ENCODE measurements around the gene RXRG.
A peak's percentile ranks its signal among the peaks of the same experiment; 100 is the strongest.

RXRG gene

GRCh38 chr1:165365341-165365740 is 79.6 kb downstream of the RXRG start:
- DNase-seq: no peak

GRCh38 chr1:165364568-165365133 is 80.3 kb downstream of the RXRG start:
- DNase-seq: no peak

GRCh38 chr1:165356876-165357275 is 88.0 kb downstream of the RXRG start:
- DNase-seq: no peak

DNA sequence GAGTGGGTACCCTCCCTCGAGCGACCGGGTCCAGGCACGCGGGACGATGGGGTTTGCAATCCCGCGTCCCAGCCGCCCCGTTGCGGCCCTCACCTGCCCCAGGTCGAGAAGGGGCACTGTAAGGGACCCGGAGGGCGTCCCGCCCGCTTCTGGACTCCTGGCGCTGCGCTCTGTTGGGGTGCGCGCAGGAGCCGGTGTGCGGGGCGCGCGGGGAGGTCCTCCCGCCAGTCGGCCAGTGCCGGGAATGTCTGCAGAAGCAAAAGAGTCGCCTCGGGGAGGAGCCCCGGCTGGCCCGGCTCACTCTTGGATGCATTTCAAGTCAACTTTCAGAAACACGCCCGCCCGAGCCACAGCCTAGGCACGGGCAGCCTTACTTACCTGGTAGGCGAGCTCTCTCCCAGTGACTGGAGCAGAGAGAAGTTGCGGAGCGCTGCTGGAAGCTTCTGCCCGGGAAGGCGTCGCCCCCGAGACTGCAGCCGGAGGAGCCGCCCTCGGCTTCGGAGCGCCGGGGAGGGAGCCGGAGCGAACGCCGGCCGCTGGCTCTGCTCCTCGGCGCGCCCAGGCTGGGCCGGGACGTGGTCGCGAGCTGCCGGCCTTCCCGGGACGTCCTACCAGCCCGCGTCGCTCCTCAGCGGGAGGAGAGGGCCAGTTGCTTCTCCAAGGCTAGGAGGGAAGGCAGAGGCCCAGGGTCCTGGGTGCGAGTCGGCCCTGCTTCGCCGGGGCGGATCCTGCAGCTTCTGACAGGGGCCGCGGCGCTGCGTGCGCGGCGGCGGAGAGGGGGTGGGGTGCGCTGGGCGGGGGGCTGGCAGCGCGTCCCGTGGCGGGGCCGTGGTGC is 88.7 kb downstream of the RXRG start, which contains the start of gene LMX1A:
Gene LMX1A, minus strand, starts transcription at position 739 of the 835 bp plus-strand sequence. CDS start 1,156 bp downstream, outside the sequence.
- DNase-seq: peak; percentile 58

DNA sequence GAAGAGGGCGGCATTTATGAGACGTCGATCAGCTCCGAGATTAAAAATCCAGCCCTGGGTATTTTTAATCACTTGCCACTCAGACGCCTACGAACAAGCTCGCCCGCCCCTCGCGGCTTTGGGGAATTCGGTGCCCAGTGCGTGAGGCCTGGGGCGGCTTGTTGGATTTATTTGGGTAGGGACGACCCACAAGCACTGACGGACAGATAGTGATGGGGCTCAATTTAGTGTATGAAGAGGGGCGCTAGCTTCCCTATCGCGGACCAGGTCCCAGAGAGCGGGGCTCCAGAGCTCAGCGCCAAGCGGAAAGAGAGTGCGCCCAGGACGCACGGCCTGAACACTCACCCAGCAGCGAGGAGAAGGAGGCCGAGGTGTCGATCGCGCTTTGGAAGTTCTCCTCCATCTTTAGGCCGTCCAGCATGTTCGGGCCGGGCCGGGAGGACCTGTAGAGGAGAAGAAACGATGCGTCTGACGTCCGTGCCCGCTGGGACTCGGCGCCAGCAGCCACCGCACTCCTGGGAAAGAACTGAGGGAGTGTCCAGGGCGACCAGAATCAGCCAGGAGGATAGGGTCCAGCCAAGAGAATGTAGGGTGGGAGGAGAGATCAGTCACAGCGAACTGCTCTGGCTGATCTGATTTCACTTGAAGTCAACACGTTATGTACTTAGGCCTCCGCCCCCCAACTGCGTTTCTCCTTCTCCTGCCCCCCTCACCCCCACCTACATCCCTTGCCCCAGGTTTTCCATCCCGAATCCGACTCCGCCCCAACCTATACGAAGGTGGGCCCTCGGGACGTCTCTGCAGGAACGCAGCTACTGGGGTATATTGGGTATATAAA is 89.6 kb downstream of the RXRG start:
- DNase-seq: peak; percentile 59

- DNase-seq: peak; percentile 59
Observed at GRCh38 chr1:165354739-165355138, 90.2 kb downstream of the RXRG start.

DNA sequence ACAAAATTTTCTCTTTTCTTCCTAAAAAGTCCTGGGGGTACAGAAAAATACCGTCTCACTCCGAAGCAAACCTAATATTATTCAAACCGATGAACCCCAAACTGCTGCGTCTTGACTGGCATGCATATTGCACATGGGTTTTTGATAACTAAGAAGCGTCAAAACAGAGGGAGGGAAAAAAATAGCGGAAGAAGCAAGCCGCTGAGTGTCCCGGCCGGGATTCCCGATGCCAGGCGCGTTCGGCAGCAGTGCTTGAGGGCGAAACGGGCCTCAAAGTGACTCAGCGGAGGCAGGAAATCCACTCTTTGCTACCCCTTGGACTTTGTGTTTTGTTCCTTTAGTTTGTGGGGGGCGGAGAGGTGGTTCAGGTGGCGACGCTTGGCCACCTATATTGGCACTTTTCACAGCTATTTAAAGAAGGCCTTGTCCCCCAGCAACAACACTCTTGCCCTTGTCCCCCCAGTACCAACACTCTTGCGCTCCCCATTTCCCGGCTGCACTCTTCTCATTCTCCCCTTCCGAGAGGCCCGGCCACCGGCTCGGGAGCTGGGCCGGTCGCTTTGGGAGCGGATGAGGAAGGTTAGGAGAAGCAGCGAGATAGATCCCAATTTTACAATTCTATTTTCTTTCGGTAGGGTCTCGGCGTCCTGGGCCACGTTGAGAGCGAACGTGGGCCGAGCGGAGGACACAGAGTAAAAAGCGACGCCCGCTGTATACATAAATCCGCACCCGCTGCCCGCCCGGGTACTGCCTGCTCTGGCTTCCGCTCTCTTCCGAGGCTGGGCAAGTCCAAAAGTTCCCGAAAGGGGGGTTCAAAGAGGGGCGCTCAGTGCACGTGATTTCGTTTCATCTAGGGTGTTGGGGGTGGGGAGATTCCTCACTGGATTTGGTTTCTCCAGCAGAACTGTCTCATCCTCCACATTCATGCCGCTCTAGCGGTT is 90.9 kb downstream of the RXRG start:
- peak; percentile 73 for DNase-seq

DNA sequence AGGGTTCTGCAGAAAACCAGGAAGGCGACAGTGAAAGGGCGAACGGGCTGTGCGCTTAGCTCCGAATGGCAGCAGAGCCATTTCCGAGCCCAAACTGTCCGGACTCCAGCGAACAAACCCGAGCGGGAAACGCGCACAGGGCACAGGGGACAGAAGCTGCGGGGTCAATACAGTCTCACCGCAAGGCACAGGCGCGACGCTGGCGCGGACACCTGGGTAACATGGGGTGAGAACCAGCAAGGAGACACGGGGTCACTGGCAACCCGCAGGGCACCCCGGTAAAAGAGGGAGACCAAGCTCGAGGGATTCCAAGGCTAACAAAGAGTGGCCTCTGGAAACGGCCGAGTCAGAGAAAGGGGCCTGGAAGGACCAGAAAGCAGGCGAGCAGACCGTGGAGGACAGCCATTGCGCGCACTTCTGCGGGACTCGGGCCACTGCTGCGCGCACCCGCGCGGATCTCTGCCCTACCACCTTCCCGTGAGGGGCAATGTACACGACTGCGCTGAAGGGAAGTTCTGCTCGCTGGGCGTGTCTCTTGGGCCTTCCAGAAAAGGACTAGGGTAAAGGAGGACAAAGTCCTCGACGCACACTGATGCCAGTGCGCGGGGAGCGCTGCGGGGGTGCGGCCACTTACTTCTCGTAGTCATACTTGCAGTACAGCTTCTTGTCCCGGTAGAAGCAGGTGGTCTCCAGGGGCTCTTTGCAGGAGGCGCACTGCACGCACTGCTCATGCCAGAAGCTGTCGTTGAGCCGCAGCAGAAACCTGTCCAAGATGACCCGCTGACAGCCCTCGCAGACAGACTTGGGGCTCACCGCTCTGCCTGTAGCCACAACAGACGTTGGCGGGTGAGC is 92.3 kb downstream of the RXRG start:
- peak; percentile 74 for DNase-seq

GRCh38 chr1:165351863-165352441 is 93.0 kb downstream of the RXRG start:
- peak; percentile 54 for DNase-seq

Data from DMS53 (cell line).